HL-60 (cell line): ENCODE measurements around the gene CERS6.

ENCODE experiments used
- CTCF ChIP-seq: IDR thresholded peaks from one replicate; pipeline ENCODE4 v1.5.1; 2011; ENCODE audit warnings: low read length, control low read depth, inconsistent platforms; ENCODE audit not compliant: insufficient read depth
- POLR2AphosphoS5 ChIP-seq: IDR thresholded peaks from 2 replicates; pipeline ENCODE4 v1.6.1; 2012; ENCODE audit warnings: low read depth

DNA sequence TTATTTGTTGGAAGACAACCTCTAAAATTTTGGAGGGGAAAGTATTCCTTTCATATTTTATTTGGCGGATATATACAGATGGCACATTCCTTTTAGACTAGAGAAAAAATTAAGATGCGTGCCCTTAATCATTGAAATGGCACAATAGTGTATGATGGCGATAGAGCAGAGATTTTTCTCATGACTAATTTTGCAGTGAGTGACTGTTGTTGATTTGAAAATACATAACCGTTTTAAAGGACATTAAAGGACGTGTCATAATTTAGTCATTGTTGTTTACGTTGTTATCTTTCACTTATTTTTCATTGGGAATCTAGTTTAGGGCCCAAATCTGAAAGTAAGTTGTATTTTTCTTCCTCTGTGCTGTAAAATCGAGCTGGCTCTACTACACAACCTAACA lies 61.7 kb downstream of the CERS6 start:
- TF ChIP-seq CTCF (no peak), POLR2AphosphoS5 (no peak)
